Small intestine (tissue), 7 donors: ENCODE results near the gene C18orf32. TPM values are rescaled to one million over a fixed set of nuclear protein-coding genes. Genes with fewer than 3 reads are reported as not detected.

Experiments used
- DNase-seq, 2 donors: peaks; one replicate each; pipeline versions ENCODE4 v3.0.0 to v3.0.0-alpha.2; 2013
- FAIRE-seq: peaks from 2 replicates; lab custom pipeline; 2012; peaks lifted over from hg19 to GRCh38; lab: Jason Lieb, UNC
- H3K27ac ChIP-seq, 3 donors: one replicate each; pipeline ENCODE4 v1.5.1; 2013; ENCODE audit warnings: low read length in 2 of 3, mild to moderate bottlenecking in 2 of 3, control low read depth in 1 of 3, inconsistent platforms in 1 of 3, low read depth in 1 of 3, moderate library complexity in 1 of 3
- H3K27me3 ChIP-seq, 3 donors: one replicate each; pipeline ENCODE4 v1.6.1; 2013; ENCODE audit warnings: low read length in 3 of 3, inconsistent platforms in 1 of 3; ENCODE audit not compliant: control insufficient read depth in 3 of 3, insufficient read depth in 3 of 3
- H3K36me3 ChIP-seq, 3 donors: one replicate each; pipeline ENCODE4 v1.6.1; 2013; ENCODE audit warnings: low read length in 3 of 3, inconsistent platforms in 1 of 3, low read depth in 1 of 3, mild to moderate bottlenecking in 1 of 3, moderate library complexity in 1 of 3; ENCODE audit not compliant: control insufficient read depth in 3 of 3, insufficient read depth in 2 of 3
- H3K4me1 ChIP-seq, 3 donors: one replicate each; pipeline ENCODE4 v1.6.1; 2013; ENCODE audit warnings: low read length in 2 of 3, inconsistent platforms in 1 of 3, low read depth in 1 of 3, mild to moderate bottlenecking in 1 of 3, moderate library complexity in 1 of 3; ENCODE audit not compliant: control insufficient read depth in 3 of 3, insufficient read depth in 2 of 3
- H3K4me3 ChIP-seq, 3 donors: one replicate each; pipeline ENCODE4 v1.5.1; 2013; ENCODE audit warnings: low read length in 3 of 3, control low read depth in 1 of 3, inconsistent platforms in 1 of 3, low read depth in 1 of 3, mild to moderate bottlenecking in 1 of 3, moderate library complexity in 1 of 3
- H3K9me3 ChIP-seq, 2 donors: one replicate each; pipeline ENCODE4 v1.6.1; 2013; ENCODE audit warnings: low read depth in 1 of 2, low read length in 1 of 2; ENCODE audit not compliant: control insufficient read depth in 2 of 2, insufficient read depth in 1 of 2
- WGBS, 3 donors: extraction: QIAGEN DNeasy Blood & Tissue Kit; methylation state at CpG; one replicate each; pipeline ENCODE4 v1.1.7; 2013; 5-methylcytosine and 5-hydroxymethylcytosine counted together
- polyA plus RNA-seq, 4 donors: library from polyadenylated mRNA; stranded (reverse) in 3 of 4; unstranded in 1 of 4; fragments of 200-250 nt in 3 of 4; fragments of 120-200 nt in 1 of 4; gene quantifications; one replicate each; pipeline versions ENCODE4 v1.2.1 to v1.2.3, GENCODE V29; 2013
- donor health status: healthy with polysubstance abuse.
- donor health status: control.
- donor health status: control.
- donor health status: Bipolar disorder and iron deficiency.
- donor health status: healthy.

The C18orf32 gene
- polyA plus RNA-seq, 4 donors = 51.8 to 81.0 (median 60.8) TPM

GRCh38 chr18:49441338-49441938, 45.6 kb downstream of the C18orf32 start:
- no peaks in the 10 kb centered on the region for H3K4me1 ChIP-seq
- H3K4me3 ChIP-seq = no peak overlapping the region
- no peak for DNase-seq
- H3K9me3 ChIP-seq = no peaks in the 10 kb centered on the region
- no peak overlapping the region for H3K27ac ChIP-seq
- WGBS, 3 donors = 91 to 99% (median 93%) methylated on average over 7 of the region's 7 CpGs
- FAIRE-seq = no peak
- H3K36me3 ChIP-seq = peaks cover 0 to 3% (median 0%) of the 10 kb centered on the region in 3 donors
- H3K27me3 ChIP-seq = no peaks in the 10 kb centered on the region

GRCh38 chr18:49435170-49435569, 51.9 kb downstream of the C18orf32 start:
- 57 to 86% (median 85%) methylated on average over 1 of the region's 1 CpG for WGBS, 3 donors
- FAIRE-seq (no peak), DNase-seq (no peak)
- peaks cover 0 to 3% (median 0%) of the 10 kb centered on the region in 3 donors for H3K36me3 ChIP-seq
- no peak overlapping the region for H3K27ac ChIP-seq
- H3K4me3 ChIP-seq = no peak overlapping the region
- H3K27me3 ChIP-seq = no peaks in the 10 kb centered on the region
- H3K9me3 ChIP-seq = no peaks in the 10 kb centered on the region
- H3K4me1 ChIP-seq = no peaks in the 10 kb centered on the region

- Histone ChIP-seq H3K27me3 (no peaks in the 10 kb centered on the region), H3K4me3 (no peak overlapping the region), H3K4me1 (no peaks in the 10 kb centered on the region), H3K27ac (no peak overlapping the region), H3K9me3 (no peaks in the 10 kb centered on the region), H3K36me3 (peaks cover 0 to 9% (median 5%) of the 10 kb centered on the region in 3 donors)
- WGBS, 3 donors = 98 to 100% (median 100%) methylated on average over 2 of the region's 2 CpGs
- FAIRE-seq = no peak
- no peak for DNase-seq
Measured at GRCh38 chr18:49432602-49433001, 54.4 kb downstream of the C18orf32 start.

- DNase-seq (no peak), FAIRE-seq (no peak)
- Histone ChIP-seq H3K27ac (no peak overlapping the region), H3K27me3 (no peaks in the 10 kb centered on the region), H3K36me3 (peaks cover 0 to 9% (median 5%) of the 10 kb centered on the region in 3 donors), H3K9me3 (no peaks in the 10 kb centered on the region), H3K4me3 (no peak overlapping the region), H3K4me1 (no peaks in the 10 kb centered on the region)
- WGBS, 3 donors = 92% methylated on average over 6 of the region's 6 CpGs
Measured at GRCh38 chr18:49431165-49431962, 55.7 kb downstream of the C18orf32 start.

Other genes starting within 250 kb of the C18orf32 start
- gene DYM, start 26.6 kb downstream of the C18orf32 start, polyA plus RNA-seq = 10 to 100 TPM; 12.5 to 43.5 (median 15.6) TPM
- gene RPL17, start 5.2 kb upstream of the C18orf32 start, polyA plus RNA-seq = 1,000 to 10,000 TPM; 1,273 to 3,286 (median 2,745) TPM
- gene LIPG, start 74.8 kb upstream of the C18orf32 start, polyA plus RNA-seq = 10 to 100 TPM in 2 of 4 donors, 1 to 10 TPM in 2; 1.9 to 33.0 (median 17.8) TPM